ENCODE data around the gene MACROD1.

Gene MACROD1

DNA sequence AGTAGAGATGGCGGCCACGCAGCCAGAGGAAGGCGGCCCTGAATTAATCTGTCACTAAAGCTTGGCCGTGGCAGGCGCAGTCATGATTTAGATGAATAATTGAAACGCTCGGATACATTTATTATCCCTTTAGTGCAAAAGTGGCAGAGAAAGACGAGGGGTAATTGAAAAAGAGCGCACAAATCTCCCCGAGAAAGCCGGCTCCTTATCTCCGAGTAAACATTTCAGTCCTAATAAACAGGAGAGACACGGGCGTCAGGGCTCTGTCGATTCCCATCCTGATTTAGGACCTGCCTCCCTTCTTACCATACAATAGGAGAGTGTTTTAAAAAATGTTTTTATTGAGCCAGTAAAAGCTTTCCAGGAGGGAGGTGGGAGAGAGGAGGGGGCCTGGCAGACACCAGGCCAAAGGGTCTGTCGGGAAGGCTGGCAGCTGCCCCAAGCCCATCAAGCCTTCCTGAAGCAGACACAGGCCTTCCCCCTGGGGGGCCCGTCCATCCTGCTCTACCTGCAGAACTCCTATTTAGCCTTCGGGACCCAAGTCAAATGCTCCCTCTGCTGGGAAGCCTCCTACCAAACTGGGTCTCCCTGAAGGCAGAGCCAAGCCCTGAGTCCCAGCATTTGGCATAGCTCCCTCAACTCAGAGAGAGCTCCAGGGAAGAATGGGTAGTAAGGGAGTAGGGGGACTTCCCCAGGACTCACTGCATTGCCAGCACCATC is 156.8 kb downstream of the MACROD1 start:
- DNase-seq = no peak

DNA sequence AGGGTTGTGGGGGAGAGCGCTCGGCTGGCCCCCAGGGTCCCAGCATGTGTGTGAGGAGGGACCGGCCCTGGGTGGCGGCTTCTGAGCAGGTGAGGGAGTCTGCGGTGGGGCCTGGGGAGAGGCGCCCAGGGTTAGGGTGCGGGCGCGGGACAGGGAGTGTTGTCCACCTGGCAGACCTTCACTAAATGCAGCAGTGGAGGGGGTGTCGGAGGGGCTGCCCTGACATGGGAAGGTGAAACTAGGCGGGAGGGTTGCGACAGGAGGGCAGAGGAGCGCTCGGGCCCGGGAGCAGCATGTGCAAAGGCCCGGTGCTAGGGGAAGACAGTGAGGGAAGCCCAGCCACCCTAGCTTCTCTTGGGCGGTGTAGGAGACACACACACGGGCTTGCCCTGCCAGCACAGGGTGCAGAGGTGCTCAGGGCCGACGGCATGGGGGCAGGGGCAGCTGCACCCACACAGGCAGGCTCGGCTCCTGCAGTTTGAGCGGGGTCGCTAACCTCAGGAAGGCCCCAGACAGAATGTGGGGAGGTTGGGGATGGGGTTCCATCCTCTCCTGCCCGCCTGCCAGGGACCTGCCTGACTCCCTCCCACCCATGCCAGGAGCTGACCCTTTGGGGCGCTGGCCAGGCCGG is 157.5 kb downstream of the MACROD1 start:
- no peak for DNase-seq

GRCh38 chr11:64007629-64008282 is 158.2 kb downstream of the MACROD1 start:
- no peak for DNase-seq

DNA sequence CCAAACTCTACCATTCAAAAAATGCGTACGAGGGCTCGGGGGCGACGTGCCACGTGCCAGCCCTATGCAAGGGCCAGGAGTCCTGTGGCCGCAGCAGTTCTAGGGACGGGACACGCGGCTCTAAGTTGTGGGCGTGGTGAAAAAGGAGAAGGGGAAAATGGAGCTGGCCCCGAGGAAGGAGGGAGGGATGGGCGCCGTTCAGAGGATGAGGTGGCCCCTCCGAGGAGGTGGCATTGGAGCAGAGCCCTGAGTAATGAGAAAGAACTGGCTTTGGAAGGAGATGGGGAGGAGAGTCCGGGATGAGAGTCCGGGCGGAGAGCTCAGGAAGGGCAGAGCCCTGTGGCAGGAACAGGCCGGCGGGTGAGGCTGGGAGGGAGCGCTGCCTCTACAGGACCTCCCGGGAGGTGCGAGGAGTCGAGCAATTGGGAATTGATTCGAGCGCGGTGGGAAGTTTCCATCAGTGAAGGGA is 158.7 kb downstream of the MACROD1 start:
- no peak for DNase-seq

DNA sequence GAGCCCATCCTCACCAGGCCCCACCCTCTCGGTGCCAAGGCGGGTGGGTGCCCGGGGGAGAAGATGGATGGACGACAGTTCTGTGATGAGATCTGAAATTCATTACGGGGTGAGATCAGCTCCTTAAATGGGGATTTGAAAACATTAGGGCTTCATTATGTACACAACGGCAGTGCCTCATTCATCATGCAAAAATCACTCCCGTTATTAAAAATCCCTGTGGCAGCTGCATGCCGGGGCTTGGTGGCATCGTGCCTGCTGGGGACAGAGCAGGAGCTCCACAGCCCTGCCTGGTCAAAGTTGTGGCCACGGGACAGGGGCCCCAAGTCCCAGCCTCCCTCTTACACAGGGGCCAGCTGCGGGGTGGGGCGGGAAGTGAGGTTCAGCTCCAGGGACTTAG is 159.5 kb downstream of the MACROD1 start:
- DNase-seq = no peak

- no peak for DNase-seq
These were observed 160.2 kb downstream of the MACROD1 start for GRCh38 chr11:64005691-64006090.

- no peak for DNase-seq
These were observed 161.3 kb downstream of the MACROD1 start for GRCh38 chr11:64004590-64004984.

DNA sequence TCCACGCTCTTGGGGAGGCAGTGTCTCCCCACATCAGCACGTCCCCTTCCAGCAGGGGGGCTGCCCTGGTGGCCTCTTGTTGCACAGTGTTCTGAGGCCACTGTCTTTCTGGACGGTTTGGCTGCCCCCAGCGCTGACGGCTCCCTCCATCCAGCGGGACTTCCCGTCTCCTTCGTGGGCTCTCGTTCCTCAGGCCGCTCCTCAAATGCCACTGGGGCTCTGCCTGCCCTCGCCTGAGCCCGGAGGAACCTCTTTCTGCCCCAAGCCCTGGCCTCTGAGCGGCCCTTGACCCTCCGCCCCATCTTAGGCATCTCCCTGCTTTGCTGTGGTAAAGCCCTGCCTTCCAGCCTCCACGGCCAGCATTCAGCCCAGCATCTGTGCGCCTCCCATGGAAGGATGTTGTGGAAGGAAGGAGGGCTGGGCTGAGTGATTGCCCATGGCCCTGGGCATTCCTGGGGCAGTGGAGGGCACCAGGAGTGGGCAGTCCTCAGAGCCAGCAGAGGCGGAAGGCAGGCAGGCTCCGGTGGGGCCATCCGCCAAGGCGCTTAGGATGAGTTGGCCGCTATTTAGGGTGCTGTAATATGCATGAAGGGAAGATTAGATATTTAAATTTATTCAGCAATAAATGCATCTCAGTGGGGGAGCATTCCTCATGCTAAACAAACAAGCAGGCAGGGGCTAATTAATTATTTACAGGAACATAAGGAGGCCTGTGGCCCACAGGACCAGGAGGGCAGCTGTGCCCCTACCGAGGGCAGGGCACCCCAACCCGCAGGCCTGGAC is 161.9 kb downstream of the MACROD1 start:
- DNase-seq = no peak

- DNase-seq = no peak
These were observed 164.2 kb downstream of the MACROD1 start for GRCh38 chr11:64001484-64002420.

- DNase-seq = no peak
These were observed 165.0 kb downstream of the MACROD1 start for GRCh38 chr11:64000740-64001483.

DNA sequence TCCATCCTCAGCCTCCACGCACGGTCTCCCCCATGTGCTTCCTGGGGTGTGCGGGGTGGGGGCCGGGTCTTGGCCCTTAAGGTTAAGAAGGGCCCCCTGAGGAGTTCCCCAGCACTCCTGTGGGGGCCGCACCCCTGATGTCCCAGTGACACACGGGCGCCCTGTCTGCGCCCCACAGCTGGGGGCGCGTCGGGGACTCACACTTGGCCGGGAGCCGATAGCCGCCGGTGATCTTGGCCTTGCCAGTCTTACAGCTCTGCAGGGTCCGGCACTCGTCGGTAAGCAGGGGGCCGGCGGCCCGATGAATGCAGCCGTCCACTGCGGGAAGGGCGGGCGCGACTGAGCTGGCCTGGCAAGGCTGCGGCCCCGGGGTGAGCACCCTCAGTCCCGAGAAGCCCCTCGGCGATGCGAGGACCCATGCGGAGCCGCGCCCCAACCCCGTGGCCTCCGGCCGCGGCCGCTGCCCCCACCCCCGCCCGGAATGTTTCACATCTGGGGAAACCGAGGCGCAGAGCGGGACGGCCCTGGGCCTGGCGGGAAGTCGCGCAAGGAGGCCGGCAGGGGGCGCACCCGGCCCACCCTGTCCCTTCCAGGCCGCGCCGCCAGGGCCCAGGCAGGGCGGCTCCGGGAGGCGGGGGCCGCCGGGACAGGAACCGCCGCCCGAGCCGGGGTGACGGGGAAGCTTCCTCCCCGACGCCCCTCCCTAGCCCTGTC is 165.7 kb downstream of the MACROD1 start:
- peak; percentile 53 for DNase-seq

DNA sequence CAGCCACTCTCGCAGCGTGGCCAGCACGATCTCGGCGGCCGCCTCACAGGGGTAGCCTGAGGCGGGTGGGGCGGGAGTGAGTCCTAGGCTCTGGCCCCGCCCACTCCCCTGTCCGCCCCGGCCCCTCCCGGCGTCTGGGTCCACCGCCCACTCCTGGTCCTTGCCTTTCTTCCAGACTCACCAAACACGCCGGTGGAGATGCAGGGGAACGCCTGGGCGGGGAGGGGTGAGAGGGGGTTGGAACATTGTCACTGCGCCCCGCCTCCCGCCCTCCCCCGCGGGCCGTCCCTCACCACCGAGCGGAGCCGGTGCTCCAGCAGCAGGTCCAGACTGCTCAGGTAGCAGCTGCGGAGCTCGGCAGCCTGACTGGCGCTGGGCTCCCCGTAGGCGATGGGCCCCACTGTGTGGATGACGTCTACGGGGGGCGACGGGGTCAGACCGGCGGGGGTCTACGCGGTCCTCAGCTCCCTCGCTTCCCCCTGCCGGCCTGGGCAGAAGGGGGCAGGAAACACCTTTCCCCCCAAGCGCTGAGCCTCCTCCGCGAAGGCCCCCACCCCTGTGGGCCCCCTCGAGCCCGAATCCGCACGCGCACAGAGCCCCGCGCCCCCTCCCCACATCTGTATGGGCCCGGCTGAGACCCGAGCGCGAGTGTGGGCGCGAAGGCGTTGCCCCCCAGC is 166.4 kb downstream of the MACROD1 start:
- peak; percentile 57 for DNase-seq

- no peak for DNase-seq
These were observed 167.2 kb downstream of the MACROD1 start for GRCh38 chr11:63998558-63999348.

GRCh38 chr11:63997801-63998337 is 168.0 kb downstream of the MACROD1 start:
- DNase-seq = no peak

DNA sequence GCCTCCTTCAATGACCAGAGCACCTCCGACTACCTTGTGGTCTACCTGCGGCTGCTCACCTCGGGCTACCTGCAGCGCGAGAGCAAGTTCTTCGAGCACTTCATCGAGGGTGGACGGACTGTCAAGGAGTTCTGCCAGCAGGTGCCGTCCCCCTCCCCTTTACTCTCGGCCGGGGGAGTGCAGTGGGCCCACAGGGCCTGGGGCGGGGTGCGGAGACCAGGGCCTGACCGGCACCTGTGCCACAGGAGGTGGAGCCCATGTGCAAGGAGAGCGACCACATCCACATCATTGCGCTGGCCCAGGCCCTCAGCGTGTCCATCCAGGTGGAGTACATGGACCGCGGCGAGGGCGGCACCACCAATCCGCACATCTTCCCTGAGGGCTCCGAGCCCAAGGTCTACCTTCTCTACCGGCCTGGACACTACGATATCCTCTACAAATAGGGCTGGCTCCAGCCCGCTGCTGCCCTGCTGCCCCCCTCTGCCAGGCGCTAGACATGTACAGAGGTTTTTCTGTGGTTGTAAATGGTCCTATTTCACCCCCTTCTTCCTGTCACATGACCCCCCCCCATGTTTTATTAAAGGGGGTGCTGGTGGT is 168.7 kb downstream of the MACROD1 start:
- no peak for DNase-seq

- DNase-seq = no peak
These were observed 169.4 kb downstream of the MACROD1 start for GRCh38 chr11:63996512-63996911.

- DNase-seq = no peak
These were observed 171.9 kb downstream of the MACROD1 start for GRCh38 chr11:63993993-63994392.

- DNase-seq = no peak
These were observed 172.8 kb downstream of the MACROD1 start for GRCh38 chr11:63993100-63993499.

Data from activated T-cell treated with anti-CD3 and anti-CD28 coated beads for 4 hours (primary cell).